ENCODE results near the gene ST8SIA6. TPM values are rescaled to one million over a fixed set of nuclear protein-coding genes. Genes with fewer than 3 reads are reported as not detected.

Gene ST8SIA6
- total and polyA plus RNA-seq, 9 of the 15 experiments (the other 6 are each of a cell fraction or from before 2014, with no cell fraction given): 0.69 to 6.7 (median 5.0) TPM

DNA sequence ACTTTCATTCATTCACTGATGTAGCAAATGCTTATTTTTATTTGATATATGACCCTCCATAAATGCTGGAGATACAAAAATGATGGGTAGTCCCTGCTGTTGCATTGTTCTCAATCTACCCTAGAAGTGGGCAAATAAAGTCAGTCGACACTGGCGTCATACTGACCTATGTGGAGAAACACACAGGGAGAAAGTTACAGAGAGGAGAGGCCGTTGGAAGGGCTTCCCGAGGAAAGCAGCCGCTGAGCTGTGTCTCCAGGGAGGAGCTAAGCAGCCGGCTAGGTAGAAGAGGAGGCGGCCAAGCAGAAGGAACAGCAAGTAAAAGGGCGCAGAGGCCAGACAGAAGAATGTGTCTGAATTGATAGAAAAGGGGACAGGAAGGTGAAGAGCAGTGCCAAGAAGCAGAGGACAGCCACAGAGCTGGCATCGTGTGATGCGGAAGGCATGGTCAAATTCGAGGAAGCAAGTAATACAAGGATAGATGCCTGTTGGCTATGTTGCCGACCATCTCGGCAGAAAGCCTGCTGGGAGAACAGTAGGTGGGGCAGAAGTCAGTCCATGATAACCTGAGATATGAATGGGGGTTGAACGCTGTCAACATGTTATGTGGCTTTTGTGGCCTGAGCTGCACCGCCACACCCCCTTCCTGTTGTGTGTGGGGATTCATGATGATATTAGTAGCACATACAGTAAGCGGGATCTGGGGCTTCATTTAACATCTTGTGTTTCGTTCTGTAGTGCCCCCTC is 25.9 kb downstream of the ST8SIA6 start (continued):
- peak; percentile 84 for TF ChIP-seq MGA (IDR thresholded peaks at IDR 0.05)
- TF ChIP-seq, protein P1, sequence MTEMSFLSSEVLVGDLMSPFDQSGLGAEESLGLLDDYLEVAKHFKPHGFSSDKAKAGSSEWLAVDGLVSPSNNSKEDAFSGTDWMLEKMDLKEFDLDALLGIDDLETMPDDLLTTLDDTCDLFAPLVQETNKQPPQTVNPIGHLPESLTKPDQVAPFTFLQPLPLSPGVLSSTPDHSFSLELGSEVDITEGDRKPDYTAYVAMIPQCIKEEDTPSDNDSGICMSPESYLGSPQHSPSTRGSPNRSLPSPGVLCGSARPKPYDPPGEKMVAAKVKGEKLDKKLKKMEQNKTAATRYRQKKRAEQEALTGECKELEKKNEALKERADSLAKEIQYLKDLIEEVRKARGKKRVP (CRISPR knock-in tag; IDR thresholded peaks at IDR 0.05): peak; percentile 81
- peak; percentile 65 to 75 for TF ChIP-seq TRIM24 (IDR thresholded peaks at IDR 0.05)
- TF ChIP-seq MTA1 (IDR thresholded peaks at IDR 0.05; ENCODE audit: borderline replicate concordance): peak; percentile 42; the same call in 1 of the 2 replicates
- TF ChIP-seq HEY1 (CRISPR knock-in tag; IDR thresholded peaks at IDR 0.05; ENCODE audit: borderline replicate concordance): peak; percentile 48; the same call in 1 of the 2 replicates
- TF ChIP-seq HSF4 (CRISPR knock-in tag; IDR thresholded peaks at IDR 0.05; ENCODE audit: borderline replicate concordance): peak; percentile 94; the same call in 1 of the 2 replicates
- peak; percentile 88 for TF ChIP-seq ZNF589 (CRISPR knock-in tag; IDR thresholded peaks at IDR 0.05; ENCODE audit: low read depth)
- peak; percentile 74 for TF ChIP-seq CCNT2 (IDR thresholded peaks at IDR 0.05; ENCODE audit: borderline replicate concordance, extremely low read depth, insufficient read length, low read depth, low read length)
- TF ChIP-seq SP1 (CRISPR knock-in tag; IDR thresholded peaks at IDR 0.05): no peak
- TF ChIP-seq EP300 (IDR thresholded peaks at IDR 0.05; ENCODE audit: low read length): peak; percentile 95
- peak; percentile 65; the same call in 1 of the 2 replicates for TF ChIP-seq NFIC (IDR thresholded peaks at IDR 0.05)

All from K562 (cell line).